Stimulated activated CD4-positive, alpha-beta T cell treated with anti-CD3 and anti-CD28 coated beads, Interleukin-15, amount 100 ng/mL, for 24 hours (primary cell): ENCODE data around the gene SYT2.
"Not testable (repeated sequence)": the region's sequence is repeated elsewhere in the genome, so short reads cannot be mapped to it uniquely, and the experiment has no call there.

Experiments used
- DNase-seq: peaks from one replicate; pipeline ENCODE4 v3.0.0-alpha.2; 2020

Gene SYT2

DNA sequence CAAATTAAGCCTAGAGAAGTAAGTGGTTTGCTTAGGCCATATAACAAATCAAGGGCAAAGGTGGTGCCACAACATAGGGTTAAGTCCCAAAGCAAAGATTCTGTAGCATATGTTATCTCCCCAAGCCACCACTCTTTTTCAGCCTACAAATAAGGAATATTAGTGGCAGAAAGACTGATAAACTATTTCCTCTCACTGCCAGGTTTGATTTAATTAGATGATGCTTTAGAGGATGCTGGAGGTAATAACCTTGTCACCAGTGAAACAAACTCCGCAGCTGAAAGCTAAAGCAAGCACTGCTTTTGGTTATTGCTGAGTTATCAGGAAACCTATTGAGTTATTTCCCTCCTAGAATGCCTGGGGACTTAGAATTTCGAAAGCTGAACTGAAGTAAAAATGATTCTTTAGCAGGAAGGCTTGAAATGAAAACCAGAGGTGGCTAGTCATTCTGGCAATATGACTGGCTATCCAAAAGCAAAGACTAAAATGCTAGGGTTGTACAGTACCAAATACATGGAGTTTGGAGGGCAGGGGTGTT lies 145.2 kb downstream of the SYT2 start:
- DNase-seq: no peak

DNA sequence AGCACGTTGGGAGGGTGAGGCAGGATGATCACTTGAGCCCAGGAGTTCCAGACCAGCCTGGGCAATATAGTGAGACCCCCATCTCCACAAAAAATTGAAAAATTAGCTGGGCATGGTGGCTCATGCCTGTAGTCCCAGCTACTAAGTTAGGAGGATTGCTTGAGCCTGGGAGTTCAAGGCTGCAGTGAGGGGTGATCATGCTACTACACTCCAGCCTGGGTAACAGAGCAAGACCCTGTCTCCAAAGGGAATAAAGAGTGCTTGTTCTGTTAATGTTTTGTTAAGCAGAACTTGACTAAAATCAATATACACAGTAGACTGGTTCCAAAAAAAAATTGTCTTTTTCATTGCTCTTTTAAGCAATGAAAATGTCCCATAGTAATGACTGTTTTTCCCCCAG lies 146.4 kb downstream of the SYT2 start:
- DNase-seq: no peak

DNA sequence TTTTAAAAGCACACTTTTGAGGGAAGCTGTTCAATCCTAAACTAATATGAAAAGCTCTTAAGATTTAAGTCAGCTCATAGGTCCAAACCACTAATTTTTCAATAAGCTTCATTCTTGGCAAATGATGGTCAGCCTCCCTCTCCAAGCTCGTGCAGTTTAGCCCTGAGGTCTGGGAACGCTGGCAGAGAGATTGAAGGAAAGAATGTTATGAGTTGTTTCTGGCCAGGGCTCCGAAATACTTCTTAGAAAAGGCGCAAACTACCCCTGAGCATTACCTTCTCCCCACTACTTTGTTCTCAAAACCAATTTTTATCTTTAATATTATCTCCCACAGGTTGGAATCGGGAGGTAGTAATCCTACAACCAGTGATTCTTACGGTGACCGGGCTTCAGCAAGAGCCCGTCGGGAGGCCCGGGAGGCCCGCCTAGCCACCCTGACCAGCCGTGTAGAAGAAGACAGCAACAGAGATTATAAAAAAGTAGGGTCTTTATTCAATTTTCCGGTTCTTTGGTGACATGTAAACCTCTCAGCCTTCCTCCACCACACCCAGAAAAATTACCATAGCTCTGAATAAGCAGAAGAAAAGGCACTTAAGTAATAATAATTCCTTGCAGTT lies 147.7 kb downstream of the SYT2 start:
- no peak for DNase-seq

DNA sequence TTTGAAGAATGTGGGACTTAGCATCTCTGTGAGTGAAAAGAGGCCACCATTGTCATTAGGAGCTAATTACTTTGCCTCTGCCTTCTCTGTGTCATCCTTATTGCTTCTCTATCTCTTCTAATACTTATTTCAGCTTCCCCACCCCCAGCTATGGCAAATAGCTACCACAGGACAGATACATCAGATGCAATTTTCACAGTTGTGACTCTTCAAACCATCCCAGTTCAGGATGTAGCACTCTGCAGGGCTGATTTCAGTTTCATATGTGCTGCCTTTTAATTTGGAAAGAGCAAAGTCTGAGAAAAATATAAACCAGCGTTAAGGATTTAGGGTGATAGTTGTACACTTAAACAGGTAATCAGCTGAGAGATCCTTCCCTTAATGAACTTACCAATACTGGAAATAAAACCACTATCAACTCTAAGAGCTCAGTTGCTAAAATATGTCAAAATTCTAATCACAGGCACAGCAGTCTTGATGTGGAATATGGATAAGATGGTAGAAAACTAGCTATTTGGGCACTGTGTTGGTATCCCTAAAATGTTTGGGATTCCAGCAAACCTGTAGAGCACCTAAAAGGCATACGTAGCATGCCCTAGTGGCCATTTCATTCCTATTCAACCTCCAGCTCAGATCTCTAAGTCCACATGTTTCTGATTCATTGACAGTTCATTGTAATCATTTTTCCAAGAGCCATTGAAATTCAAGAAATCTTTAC lies 148.4 kb downstream of the SYT2 start:
- no peak for DNase-seq

DNA sequence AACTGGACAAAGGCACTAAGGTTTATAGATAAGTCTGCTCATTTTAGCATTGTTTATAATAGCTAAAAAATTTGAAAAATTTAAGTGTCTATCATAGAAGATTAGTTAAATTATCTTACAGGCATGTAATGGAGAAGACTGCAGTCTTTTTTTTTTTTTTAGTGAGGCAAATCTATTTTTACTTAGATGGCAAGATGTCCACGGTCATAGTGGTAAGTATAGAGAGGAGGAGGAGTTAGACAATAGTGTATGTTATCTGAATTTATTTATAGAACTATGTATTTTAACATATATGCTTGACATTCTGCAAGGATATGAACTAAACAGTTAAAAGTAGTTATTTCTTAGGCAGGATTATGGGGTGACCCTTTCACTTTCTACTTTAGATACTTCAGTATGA lies 149.0 kb downstream of the SYT2 start:
- DNase-seq: no peak

DNA sequence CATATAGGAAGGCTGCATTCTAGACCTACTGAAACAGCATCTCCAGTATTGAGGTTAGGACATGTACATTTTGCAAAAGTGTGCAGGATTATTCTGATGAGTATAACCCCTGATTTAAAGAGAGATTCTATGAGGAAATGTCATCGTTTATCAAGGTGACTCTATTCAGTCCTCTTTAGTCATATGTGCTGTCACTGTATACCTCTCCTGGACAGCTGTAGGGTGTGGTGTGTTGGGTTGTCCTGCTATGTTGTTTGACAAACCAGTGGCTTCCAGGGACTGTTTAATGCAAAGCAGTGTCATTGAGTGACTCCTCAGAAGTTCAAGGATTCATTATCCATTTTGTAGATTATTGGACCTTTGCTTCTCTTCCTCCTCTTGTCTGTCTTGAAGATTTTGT lies 152.6 kb downstream of the SYT2 start:
- DNase-seq: not testable (repeated sequence)

DNA sequence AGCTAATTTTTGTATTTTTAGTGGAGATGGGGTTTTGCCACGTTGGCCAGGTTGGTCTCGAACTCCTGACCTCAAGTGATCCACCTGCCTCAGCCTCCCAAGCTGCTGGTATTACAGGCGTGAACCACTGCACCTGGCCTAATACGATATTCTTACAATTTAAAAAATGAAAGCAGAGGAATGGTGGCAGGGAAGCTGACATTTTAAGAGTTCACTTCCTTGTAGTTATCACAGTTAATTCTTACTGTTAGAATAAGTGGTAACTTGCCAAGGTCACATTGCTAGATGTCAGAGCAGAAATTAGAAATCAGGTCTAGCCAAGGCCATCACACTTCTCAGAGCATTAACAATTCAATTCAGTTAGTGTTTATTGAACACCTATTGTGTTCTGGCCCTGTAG lies 154.2 kb downstream of the SYT2 start:
- DNase-seq: not testable (repeated sequence)

DNA sequence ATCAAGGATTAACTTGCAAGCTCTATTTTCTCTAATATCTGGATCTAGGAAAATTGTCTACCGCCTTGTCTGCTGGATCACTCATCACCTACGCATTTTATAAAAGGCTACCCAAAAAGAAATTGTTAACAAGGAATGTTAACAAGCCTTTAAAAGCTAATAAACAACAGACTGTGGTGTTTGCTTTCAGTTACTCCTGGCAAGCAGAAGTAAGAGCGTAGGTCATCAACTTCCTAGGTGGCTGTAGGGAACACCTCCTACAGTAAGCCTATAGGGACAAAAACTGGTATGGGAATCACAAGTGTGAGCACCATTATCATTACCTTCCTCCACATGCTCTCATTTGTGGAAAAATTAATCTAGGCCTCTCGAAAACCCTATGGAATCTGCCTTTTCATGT lies 155.6 kb downstream of the SYT2 start:
- DNase-seq: not testable (repeated sequence)

DNA sequence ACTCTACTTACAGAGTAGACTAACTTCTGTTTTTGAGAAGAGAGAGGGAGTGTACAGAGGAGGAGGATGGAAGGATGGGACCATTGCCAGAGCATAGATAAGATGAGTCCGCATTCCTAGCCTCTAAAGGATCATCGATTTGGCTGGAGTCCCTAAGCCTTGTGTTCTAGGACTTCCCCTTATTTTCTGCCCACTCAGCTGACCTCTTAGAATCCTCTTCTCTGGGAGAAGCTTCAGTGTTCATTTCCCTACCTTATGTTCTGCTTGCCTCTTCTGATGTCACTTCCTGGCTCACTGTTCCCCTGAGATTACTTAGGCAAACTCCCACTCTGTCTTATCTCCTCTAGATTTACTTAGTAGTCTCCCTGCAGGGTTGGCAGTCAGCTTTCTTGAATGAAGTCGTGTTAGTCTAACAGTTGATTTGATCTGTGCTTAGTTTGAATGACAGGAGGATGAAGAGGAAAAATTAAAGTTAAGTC lies 156.7 kb downstream of the SYT2 start:
- DNase-seq: no peak

DNA sequence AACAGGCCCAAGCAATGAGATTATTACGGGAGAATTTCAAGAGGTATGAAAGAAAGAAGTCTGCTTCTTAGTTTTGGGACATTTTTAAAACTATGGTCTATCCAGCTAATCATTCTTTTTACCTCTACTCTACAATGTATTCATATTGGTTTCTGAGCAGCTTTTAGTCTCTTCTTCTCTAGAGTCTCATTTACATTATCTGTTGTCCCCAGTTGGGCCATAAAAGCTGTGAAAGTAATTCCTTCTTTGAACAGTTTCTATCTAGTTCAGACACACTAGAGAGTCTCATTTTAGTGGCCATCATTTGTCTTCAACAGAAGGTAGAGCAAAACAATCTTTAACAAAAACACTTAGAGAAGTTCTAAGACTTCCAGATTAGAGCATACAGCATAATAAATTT lies 157.2 kb downstream of the SYT2 start:
- DNase-seq: not testable (repeated sequence)

DNA sequence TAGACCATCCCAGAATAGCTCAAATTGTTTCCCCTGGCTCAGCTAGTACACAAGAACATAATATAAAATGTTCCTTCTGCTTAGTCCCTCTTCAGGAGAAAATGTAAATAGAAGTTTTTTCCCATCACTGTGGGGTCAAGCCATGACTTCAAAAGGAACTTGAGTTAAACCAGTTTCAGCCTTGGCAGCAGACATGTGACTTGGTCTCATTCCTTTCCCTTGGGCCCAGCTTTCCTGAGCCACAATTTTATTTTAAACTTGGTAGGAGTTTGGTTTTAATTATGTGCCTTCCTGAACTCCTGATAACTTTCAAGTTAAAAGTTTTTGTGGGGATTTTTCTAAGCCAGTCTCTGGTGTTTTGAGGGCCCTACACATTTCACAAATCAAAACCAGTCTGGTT lies 157.6 kb downstream of the SYT2 start:
- DNase-seq: not testable (repeated sequence)

DNA sequence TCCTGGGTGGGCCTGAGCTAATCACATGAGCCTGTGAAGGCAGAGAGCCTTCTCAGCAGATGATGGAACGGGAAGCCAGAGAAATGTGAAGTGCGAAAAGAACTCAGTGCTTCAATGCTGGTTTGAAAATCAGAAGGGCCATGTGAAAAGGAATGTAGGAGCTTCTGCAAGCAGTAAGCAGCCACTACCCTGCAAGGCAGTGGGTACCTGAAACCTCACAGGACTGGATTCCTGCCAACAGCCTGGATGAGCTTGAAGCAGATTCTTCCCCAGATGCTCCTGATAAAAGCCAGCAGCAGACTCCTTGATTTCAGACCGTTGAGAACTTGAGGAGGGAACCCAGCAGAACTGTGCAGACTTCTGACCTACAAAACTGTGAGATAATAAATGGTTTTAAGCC lies 158.6 kb downstream of the SYT2 start:
- no peak for DNase-seq

DNA sequence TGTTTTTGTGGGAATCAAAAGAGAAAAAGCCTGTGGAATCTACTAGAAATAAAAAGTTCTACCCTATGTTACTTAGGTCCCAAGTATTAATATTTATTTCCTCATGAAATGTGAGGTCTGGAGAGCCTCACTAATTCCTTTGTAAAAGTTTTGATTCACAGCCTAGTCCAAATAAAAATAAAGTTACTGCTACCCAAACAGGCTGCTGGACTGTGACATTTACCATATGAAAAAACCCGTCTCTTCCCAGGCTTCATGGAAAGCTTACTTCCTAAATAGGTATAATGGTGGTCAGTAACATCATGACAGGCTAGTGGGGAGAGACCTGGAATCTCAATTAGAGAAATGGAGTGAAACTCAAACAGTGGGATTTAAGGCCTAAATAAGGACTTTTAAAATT lies 160.2 kb downstream of the SYT2 start:
- not testable (repeated sequence) for DNase-seq

DNA sequence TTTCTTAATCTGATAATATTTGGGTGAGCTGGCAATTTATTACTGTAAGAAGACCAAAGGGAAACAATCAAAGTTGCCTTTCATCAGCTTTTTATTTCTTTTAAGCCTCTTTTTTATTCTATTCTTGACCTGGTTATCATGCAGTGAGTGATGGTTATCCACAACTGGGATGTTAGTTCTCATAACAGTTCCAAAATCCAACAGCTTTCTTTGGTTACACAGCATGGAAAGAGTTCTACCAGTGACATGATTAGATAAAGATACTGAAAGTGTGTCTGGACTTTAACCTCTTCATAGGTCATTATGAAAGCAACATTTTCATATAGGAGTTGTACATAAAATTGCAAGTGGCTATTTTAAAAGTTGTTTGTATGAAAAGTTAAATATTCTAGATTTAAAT lies 163.0 kb downstream of the SYT2 start:
- no peak for DNase-seq

DNA sequence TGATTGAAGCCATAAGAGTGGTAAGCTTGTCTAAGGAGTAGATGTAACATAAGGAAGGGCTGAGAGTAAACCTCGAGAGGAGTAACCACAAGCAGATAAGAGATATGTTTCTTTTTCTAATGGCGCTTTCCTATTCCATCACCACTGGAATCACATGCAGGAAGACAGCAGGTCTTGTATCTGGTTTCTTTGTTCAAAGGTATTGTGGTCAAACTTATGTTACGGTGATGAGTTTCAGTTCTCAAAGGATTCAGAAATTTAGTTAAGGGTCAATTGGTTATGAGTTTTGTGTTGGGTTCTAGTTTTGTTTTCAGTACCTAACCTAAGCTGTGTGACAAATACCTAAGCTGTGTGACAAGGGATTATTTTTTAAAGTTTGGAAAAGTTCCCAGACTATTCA lies 163.5 kb downstream of the SYT2 start:
- DNase-seq: not testable (repeated sequence)

DNA sequence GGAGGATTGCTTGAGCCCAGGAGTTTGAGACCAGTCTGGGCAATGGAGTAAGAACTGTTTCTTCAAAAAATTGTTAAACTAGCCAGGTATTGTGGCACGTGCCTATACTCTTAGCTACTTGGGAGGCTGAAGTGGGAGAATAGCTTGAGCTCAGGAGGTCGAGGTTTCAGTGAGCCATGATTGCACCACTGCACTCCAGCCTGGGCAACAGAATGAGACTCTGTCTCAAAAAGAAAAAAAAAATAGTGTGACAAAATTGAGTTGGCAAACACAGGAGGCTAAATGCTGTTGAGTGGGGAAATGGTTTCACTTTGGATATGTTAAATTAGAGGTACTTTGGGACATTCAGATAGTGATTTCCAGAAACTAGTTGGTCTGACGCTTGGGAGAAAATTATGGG lies 163.9 kb downstream of the SYT2 start:
- DNase-seq: not testable (repeated sequence)

DNA sequence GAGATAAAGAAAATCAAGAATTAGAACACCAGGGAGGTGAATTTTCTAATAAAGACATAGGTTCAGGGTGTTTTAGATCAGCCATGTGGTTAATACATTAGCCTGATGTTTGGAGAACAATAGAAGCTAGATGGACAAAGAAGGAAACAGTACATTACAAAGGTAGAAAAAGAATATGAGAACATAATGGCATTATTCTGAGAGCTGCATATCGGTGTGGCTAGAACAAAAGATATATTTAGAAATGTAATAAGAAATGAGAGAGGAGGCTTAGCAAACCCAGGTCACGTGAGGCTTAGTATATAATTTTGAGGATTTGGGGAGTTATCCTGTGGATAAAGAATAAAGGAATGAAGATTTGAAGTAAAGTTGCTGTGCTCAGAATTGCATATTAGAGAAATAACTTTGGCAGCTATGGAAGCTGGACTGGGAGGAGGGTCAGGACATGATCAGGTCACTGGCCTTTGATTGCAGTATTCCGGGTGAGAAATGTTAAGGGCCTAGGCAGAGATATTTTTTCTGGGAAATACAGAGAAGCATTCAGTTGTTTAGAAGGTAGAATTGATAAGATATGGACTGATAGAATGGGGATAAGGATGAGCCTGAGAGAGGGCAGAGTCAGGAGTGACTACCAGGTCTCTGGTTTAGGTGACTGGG lies 164.5 kb downstream of the SYT2 start:
- not testable (repeated sequence) for DNase-seq

DNA sequence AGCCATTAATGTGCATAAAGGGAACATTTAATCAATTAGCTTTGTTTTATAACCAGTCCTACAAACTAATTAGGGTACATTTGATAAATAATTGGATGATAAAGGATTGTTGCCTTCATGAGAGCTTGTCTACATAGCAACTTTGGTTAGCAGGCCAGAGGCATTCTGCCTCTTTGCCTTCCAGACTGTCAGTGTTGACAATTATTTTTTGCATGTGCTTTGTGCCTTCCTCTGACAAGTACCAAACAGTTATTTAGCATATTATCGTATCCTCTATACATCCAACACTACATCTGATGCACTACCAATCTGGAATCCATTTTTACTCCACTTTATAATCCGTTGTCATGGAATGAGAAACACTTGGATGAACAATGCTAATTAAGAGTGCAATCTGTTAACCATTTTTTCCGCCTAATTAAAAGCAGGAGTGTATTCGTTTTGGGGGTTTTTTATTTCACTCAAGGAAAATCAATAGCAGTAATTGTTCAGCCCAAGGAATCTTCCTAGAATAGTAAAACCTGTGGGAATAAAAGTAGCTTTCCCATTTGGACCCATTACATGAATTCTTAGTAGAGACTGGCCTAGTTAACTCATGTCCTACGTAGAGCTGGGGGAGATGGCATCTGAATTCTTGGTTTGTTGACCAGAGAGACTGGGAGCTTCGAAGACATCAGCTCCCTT lies 165.3 kb downstream of the SYT2 start:
- DNase-seq: not testable (repeated sequence)

DNA sequence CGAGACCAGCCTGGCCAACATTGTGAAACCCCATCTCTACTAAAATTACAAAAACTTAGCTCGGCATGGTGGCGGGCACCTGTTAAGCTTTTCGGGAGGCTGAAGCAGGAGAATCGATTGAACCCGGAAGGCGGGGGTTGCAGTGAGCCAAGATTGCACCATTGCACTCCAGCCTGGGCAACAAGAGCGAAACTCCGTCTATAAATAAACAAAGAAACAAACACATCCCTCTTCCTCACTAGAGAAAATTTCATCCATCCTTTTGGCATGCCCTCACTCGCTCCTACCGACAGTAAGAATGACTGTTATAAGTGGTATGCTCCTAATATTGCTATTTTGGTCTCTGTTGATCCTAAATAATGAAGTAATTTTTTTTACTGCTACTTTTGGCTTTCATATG lies 166.7 kb downstream of the SYT2 start:
- not testable (repeated sequence) for DNase-seq

DNA sequence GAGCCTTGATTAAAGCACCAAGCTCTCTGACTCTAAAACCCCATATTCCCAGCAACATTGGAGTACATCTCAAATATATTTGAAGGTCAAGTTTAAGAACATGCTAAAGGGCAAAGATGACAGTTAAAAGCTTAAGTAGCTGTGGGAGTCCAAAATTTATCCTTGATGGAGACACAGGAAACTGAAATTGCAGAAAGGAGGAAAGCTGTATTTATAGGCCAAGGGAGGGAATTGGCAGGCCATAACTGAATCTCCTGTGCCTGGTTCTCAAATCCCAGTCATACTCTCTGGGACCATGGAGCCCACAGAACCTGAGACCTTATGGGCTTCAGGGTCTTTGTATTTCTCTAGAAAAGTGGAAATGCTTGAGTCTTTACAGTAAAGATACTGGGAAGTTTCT lies 167.8 kb downstream of the SYT2 start:
- DNase-seq: not testable (repeated sequence)

DNA sequence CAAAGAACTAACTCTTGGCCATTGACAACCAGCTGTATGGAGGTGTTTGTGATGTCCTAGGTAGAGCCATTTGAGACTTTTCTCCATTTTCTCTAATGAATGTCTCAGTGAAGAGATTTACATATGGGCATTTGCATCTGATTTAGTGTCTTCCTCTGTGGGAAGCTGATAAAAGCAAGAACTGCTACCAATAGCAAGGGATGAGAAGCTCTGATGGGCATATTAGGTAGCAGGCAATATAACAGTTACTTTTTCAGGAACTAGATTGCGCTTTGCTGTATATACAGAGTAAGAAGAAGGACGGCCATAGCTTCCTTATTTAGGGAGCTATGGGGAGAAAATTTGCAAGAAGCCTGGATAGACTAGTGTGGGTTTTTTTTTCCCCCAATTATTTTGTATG lies 169.4 kb downstream of the SYT2 start:
- DNase-seq: not testable (repeated sequence)
